Parathyroid adenoma (tissue), 2 donors: ENCODE results near the gene ADI1.

Source experiments
- H2AFZ ChIP-seq: fragments of 300-600 bp; sonication (generic); one replicate; pipeline ENCODE4 v1.7.0; 2017; ENCODE audit warnings: antibody characterized with exemption, mild to moderate bottlenecking
- H3K27ac ChIP-seq: fragments of 300-600 bp; sonication (generic); one replicate; pipeline ENCODE4 v1.7.0; 2017
- H3K27me3 ChIP-seq: fragments of 300-600 bp; sonication (generic); one replicate; pipeline ENCODE4 v1.7.0; 2017; ENCODE audit warnings: low read length; ENCODE audit not compliant: control insufficient read depth, insufficient read depth
- H3K36me3 ChIP-seq: fragments of 300-600 bp; sonication (generic); one replicate; pipeline ENCODE4 v1.7.0; 2017; ENCODE audit warnings: low read length; ENCODE audit not compliant: control insufficient read depth, insufficient read depth
- H3K4me1 ChIP-seq: fragments of 300-600 bp; sonication (generic); one replicate; pipeline ENCODE4 v1.7.0; 2017; ENCODE audit warnings: control low read depth
- H3K4me2 ChIP-seq: fragments of 300-600 bp; sonication (generic); one replicate; pipeline ENCODE4 v1.7.0; 2017; ENCODE audit warnings: low read length
- H3K4me3 ChIP-seq: fragments of 300-600 bp; sonication (generic); one replicate; pipeline ENCODE4 v1.7.0; 2017; ENCODE audit warnings: low read depth, low read length
- H3K79me2 ChIP-seq: fragments of 300-600 bp; sonication (generic); one replicate; pipeline ENCODE4 v1.7.0; 2017; ENCODE audit warnings: control low read depth
- H3K9ac ChIP-seq: fragments of 300-600 bp; sonication (generic); one replicate; pipeline ENCODE4 v1.7.0; 2017; ENCODE audit warnings: mild to moderate bottlenecking
- H3K9me3 ChIP-seq: fragments of 300-600 bp; sonication (generic); one replicate; pipeline ENCODE4 v1.7.0; 2017; ENCODE audit warnings: low read length; ENCODE audit not compliant: control insufficient read depth
- TF ChIP-seq, protein P1 (sequence below): fragments of 300-600 bp; sonication (generic); IDR thresholded peaks from one replicate; pipeline ENCODE4 v1.7.0; 2017; ENCODE audit warnings: antibody characterized with exemption, mild to moderate bottlenecking
- donor health status: primary hyperparathyroidism.

ADI1 gene

DNA sequence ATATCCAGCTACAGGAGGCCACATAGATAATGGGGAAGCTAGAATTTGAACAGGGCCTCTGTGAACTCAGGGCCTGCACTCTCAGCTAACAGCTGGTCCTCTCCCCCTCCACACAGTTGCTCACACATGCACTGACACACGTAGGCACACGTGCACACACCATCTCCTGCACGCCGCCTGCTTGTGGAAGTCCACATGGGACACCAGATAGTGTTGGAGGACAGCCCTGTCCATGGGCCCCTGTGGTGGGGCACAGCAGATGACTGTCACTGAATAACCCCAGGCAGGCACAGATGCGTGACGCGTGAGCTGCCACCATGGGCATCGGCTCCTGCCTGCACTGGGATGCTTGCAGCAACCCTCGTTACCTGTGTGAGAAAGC, 52.9 kb downstream of the ADI1 start:
- Histone ChIP-seq H3K9me3 (no peaks in the 10 kb centered on the region), H2AFZ (no peak overlapping the region), H3K27ac (no peak overlapping the region), H3K36me3 (no peaks in the 10 kb centered on the region), H3K4me2 (no peak overlapping the region), H3K27me3 (no peaks in the 10 kb centered on the region), H3K9ac (no peak overlapping the region), H3K4me3 (no peak overlapping the region), H3K4me1 (peaks cover 6% of the 10 kb centered on the region), H3K79me2 (no peaks in the 10 kb centered on the region)
- TF ChIP-seq, protein P1, sequence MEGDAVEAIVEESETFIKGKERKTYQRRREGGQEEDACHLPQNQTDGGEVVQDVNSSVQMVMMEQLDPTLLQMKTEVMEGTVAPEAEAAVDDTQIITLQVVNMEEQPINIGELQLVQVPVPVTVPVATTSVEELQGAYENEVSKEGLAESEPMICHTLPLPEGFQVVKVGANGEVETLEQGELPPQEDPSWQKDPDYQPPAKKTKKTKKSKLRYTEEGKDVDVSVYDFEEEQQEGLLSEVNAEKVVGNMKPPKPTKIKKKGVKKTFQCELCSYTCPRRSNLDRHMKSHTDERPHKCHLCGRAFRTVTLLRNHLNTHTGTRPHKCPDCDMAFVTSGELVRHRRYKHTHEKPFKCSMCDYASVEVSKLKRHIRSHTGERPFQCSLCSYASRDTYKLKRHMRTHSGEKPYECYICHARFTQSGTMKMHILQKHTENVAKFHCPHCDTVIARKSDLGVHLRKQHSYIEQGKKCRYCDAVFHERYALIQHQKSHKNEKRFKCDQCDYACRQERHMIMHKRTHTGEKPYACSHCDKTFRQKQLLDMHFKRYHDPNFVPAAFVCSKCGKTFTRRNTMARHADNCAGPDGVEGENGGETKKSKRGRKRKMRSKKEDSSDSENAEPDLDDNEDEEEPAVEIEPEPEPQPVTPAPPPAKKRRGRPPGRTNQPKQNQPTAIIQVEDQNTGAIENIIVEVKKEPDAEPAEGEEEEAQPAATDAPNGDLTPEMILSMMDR: no peak

DNA sequence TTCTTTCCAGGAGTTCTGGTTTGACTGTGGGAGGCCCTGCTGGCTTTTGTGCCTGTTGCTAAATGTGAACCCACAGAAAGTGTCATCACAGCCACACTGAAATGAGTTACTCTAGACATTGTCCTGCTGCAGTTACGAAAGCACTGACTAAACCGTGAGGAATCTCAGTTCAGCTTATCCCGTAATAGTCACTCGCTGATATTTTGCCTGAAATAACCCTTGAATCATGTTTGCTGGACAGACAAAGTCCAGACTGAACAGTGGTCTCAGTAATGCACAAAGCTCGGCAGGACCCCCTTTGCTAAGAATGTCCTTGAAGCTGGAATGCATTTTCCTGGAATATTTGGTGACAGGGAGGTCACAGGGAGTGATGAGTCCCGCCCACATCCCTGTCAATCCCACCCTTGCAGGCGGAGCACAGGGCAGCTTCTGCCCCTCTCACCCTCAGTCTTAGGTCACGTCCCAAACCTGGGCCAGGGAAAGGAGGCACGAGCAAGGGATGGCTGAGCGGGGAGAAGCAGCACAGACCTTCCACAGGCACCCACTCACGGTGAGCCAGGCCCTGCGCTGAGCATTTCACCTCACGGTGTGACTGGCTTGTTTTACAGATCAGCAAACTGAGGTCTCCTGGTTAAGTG, 53.4 kb downstream of the ADI1 start:
- Histone ChIP-seq H3K79me2 (no peaks in the 10 kb centered on the region), H3K9me3 (no peaks in the 10 kb centered on the region), H3K4me1 (peaks cover under 1% of the 10 kb centered on the region), H3K4me3 (no peak overlapping the region), H3K36me3 (no peaks in the 10 kb centered on the region), H3K9ac (no peak overlapping the region), H3K4me2 (no peak overlapping the region), H3K27ac (no peak overlapping the region), H3K27me3 (no peaks in the 10 kb centered on the region), H2AFZ (no peak overlapping the region)
- TF ChIP-seq, protein P1: no peak

DNA sequence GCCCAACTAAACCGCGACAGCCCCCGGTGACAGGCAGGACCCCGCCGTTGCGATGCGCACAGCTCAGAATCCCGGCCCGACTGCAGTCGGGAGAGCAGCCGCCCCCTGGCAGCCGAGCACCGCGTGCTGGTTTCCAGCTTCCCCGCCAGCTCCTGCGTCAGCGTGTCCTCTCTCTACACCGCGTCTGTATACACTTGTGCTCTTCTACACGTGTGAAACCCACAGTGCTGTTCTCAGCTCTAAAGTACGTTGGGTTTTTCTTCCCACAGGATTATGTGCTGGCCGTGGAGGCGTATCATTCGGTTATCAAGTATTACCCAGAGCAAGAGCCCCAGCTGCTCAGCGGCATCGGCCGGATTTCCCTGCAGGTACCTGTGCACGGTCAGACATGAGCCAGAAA, 54.0 kb downstream of the ADI1 start:
- no peaks in the 10 kb centered on the region for H3K9me3 ChIP-seq
- H3K4me3 ChIP-seq: no peak overlapping the region
- no peak overlapping the region for H2AFZ ChIP-seq
- H3K9ac ChIP-seq: no peak overlapping the region
- no peaks in the 10 kb centered on the region for H3K27me3 ChIP-seq
- no peaks in the 10 kb centered on the region for H3K79me2 ChIP-seq
- H3K36me3 ChIP-seq: no peaks in the 10 kb centered on the region
- H3K27ac ChIP-seq: no peak overlapping the region
- TF ChIP-seq, protein P1: no peak
- no peak overlapping the region for H3K4me2 ChIP-seq
- no peaks in the 10 kb centered on the region for H3K4me1 ChIP-seq

DNA sequence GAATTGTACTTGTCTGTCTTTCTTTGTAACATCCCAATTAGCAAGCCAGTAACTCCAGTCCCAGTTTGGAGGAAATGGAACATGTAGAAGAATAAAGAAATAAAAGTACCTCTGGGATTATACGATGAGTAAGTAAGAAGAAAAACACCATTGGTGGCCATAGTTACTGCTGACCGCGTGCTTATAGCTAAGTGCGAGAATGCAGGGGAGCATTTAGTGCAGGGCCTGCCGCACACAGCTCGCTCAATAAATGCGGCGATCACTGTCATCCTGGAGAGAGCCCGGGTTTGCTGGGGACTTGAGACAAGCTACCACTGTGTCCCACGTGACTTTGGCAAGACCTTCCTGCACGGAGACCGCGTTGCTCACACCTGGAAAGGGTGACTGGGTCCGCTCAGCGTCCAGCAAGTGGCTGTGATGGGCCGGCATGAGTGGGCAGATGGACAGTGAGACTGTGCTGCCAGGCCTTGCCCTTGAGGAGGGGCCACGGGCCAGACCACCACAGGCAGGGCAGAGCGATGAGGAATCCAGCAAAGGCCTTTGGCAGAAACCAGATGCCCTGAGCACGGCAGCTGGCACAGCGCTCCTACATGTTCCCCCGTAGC, 54.8 kb downstream of the ADI1 start:
- H3K79me2 ChIP-seq: no peaks in the 10 kb centered on the region
- H2AFZ ChIP-seq: no peak overlapping the region
- H3K27me3 ChIP-seq: no peaks in the 10 kb centered on the region
- H3K4me3 ChIP-seq: no peak overlapping the region
- TF ChIP-seq, protein P1: no peak
- H3K9me3 ChIP-seq: no peaks in the 10 kb centered on the region
- no peak overlapping the region for H3K27ac ChIP-seq
- H3K9ac ChIP-seq: no peak overlapping the region
- no peaks in the 10 kb centered on the region for H3K36me3 ChIP-seq
- no peak overlapping the region for H3K4me2 ChIP-seq
- no peaks in the 10 kb centered on the region for H3K4me1 ChIP-seq

DNA sequence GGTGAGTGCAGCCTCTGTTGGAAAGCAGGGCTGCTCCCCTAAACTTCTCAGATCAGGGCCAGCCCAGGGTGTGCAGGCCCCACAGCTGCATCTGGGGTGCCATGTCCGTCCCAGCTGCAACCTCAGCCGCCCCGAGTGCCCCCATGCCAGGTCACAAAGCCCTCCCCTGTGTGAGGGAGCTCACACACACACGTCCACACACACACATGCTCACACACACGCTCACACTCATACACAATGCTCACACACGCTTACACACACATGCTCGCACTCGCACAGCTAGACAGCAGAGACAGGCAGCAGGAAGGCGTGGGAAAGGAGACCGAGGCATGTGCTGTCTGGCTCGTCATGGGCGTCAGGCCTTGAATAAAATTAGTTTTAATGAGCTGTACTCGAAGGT, 55.4 kb downstream of the ADI1 start:
- TF ChIP-seq, protein P1: no peak
- no peaks in the 10 kb centered on the region for H3K36me3 ChIP-seq
- H3K27me3 ChIP-seq: no peaks in the 10 kb centered on the region
- H3K4me3 ChIP-seq: no peak overlapping the region
- H3K4me2 ChIP-seq: no peak overlapping the region
- H3K4me1 ChIP-seq: no peaks in the 10 kb centered on the region
- H3K27ac ChIP-seq: no peak overlapping the region
- no peaks in the 10 kb centered on the region for H3K9me3 ChIP-seq
- no peaks in the 10 kb centered on the region for H3K79me2 ChIP-seq
- no peak overlapping the region for H3K9ac ChIP-seq
- no peak overlapping the region for H2AFZ ChIP-seq
